HG02870 (cell line): ENCODE data around the gene OR10D3.
A peak's percentile ranks its signal among the peaks of the same experiment; 100 is the strongest.
"Not testable (repeated sequence)": the region's sequence is repeated elsewhere in the genome, so short reads cannot be mapped to it uniquely, and the experiment has no call there.

Source experiments
- ATAC-seq: cut with Tn5 transposase; IDR thresholded peaks from one replicate; pipeline ENCODE4 v1.9.1; 2021; ENCODE audit warnings: mild to moderate bottlenecking, moderate library complexity; ENCODE audit not compliant: unreplicated experiment

OR10D3 gene, protein sequence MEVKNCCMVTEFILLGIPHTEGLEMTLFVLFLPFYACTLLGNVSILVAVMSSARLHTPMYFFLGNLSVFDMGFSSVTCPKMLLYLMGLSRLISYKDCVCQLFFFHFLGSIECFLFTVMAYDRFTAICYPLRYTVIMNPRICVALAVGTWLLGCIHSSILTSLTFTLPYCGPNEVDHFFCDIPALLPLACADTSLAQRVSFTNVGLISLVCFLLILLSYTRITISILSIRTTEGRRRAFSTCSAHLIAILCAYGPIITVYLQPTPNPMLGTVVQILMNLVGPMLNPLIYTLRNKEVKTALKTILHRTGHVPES

DNA sequence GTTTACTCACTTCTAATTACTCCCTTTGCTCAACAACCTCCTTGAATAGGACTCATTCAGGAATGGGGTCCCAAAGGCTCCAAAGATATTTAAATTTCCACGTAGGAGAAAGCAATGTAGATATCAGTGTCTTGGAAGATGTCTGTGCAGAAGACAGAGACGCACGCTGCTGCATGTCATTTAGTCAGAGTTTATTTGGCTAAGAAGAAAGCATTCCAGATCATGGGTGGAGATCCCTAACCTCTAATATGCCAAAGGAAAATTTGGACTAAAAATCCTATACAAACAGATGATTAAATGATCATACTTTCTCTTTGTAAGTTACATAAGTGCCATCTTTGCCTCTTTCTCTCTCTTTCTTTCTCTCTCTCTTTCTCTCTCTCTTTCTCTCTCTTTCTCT lies at the start of gene OR10D3:
OR10D3 (plus strand) TSS at position 278 of the 400 bp plus-strand sequence. CDS start 1,925 bp downstream, outside the sequence.
- ATAC-seq, result no peak

DNA sequence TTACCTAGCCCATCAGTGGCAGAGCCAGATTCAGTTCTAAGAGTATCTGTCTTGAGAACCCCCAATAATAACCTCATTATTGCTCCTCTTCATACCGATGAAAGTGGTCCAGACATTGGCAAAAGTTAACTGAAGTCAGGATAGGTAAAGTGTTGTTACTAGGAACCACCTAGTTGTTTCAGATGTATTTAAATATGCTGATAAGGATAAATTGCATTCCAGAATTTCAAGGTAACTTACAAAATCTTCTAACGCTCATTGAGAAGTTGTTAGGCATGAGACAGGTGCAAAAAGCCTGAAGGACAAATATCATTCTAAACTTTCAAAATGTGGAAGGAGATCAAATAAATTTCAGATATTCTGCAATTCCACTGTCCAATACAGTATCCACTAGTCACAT lies 40.1 kb upstream of the OR10D3 start:
- no peak for ATAC-seq

DNA sequence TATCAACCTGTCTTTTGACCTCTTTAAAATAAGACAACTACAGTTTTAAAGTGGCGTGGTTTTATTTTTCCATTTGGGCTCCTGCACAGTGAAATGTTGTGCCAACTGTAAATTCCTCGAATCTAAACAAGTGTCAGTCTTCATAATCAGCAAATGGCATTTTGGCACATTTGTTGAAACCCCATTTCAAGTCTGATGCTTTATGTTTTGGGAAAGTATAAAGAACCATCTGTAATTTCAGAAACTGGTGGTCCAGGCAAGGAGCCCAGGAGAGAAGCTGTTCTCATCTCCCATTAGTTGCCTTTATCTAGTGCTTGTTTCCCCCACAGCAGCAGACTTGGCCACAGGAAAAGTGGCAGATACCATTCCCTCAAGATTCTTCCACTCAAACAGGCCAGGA lies 35.2 kb upstream of the OR10D3 start:
- ATAC-seq, result no peak

DNA sequence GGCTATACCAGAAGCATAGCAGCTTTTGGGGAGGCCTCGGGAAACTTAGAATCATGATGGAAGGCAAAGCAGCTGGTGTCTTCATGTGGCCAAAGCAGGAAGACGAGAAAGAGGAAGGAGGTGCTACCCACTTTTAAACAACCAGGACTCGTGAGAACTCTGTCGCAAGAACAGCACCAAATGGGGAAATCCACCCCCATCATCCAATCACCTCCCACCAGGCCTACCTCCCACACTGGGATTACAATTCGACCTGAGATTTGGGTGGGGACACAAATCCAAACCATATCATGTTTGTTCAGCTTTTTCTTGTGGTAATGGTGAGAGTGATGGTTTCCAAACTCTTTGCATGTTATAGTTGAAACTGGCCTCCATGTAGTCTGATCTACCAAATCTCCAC lies 32.5 kb upstream of the OR10D3 start:
- no peak for ATAC-seq

DNA sequence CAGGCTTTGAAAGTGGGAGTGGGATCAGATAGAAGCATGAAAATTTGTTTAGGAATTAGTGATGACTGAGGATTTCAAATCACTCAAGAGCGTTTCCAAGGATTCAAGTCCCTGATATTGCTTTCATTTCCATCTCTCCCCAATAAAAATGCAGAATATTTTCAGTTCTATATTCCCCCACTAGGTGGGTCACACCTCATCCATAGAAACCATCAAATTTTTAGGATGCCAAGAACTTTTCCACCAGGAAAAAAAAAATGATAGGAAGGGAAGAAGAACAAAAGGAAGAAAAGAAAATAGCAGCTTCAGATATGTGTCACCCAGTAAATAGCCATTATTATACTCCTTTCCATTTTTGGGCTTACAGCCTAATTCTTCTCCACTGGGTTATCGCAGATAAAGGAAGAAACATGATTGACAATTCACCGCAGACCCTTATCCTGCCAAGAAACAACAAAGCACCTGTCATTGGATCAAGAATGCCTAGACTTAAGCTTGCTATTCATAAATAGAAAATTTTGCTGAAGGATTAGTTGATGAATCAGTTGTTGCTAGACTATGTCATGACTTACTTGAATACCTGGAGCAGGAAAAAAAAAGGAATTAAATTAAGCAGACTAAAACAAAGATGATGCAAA lies 30.3 kb upstream of the OR10D3 start:
- ATAC-seq, result no peak

DNA sequence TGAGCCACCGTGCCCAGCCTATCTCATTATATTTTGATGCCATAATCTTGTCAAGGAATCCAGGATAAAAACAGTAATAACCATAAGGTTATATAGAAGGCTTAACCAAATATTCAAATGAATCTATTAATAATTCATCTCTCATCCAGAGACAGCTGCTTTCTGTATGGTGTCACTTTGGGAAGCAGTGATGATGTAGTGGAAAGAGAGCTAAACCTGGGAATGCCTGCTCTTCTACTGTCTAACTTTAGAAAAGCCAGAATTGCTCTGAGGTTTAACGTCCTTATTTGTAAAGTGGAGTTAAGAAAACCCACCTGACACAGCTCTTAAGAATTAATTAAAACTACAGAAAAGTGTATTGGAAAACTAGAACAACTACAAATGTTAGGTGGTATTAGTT lies 29.3 kb upstream of the OR10D3 start:
- no peak for ATAC-seq

DNA sequence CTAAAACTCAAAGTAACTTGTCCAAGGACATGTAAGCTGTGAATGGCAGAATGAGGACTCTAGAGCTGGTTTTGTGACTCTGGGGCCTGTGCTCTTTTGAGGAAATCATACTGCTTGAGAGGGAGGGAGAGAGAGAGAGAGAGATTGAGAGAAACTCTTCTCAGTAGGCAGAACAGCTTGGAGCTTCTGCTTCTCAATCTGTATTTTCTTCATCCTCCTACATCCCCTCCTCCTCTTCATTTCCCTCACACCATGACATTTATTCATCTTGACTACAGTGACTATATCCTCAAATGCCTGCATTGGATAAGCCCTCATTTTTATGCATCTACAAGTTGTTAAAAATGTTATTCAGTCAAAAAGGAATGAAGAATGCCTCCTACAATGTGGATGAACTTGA lies 23.7 kb upstream of the OR10D3 start:
- no peak for ATAC-seq

DNA sequence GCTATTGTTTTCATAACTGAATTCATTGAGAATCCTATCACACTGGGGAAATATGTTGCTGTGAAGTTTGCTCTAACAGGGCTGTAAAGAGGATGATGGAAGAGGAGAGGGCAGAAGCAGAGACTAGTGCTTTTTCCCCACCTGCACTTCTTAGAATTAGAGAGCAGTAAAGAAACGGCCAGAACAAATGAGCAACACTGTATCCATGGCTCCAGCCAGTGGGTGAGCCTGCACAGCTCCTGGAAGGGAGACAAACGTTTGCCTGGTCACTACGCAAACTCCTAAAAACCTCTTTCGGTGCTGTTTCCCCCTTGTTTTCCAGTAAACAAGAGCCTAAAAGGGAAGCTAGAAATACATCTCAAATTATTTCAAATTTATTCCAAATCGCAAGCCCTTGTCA lies 22.2 kb upstream of the OR10D3 start:
- no peak for ATAC-seq

DNA sequence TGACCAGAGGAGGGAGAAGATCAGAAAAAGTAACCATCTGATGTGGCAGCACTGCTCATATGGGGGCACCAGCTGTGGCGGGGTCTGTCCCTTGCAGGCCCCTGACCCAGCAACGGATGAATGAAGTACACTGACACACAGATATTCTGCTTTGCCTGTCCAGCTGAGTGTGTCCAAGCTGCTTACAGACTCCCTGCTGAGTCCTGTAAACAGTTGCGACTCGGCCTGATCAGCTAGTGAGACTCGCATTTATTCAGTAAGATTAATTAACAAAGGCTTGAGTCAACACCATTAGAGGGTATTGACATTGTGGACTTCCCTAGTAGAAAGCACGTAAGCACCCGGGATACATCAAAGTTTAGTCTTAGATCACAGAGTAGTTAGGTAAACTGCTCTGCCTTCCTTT lies 15.3 kb upstream of the OR10D3 start:
- ATAC-seq, result no peak

DNA sequence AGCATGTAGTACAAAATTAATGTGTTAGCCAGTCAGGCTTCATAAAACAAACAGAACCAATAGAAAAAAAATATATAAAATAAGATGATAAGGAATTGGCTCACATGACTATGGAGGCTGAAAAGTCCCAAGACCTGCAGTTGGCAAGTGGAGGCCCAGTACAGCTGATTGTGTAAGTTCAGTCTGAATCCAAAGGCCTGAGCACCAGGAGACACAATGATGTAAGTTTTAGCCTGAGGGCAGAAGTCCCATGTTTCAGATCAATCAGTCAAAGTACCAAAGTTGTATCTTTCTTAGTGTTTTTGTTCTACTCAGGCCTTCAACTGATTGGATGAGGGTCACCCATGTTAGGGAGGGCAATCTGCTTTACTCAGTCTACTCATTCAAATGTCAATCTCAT lies 14.3 kb upstream of the OR10D3 start:
- no peak for ATAC-seq

DNA sequence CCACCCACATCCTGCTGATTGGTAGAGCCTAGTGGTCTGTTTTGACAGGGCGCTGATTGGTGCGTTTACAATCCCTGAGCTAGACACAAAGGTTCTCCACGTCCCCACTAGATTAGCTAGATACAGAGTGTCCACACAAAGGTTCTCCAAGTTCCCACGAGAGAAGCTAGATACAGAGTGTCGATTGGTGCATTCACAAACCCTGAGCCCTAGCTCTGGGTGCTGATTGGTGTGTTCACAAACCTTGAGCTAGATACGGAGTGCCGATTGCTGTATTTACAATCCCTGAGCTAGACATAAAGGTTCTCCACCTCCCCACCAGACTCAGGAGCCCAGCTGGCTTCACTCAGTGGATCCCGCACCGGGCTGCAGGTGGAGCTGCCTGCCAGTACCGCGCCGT lies 12.8 kb upstream of the OR10D3 start:
- ATAC-seq, result not testable (repeated sequence)

DNA sequence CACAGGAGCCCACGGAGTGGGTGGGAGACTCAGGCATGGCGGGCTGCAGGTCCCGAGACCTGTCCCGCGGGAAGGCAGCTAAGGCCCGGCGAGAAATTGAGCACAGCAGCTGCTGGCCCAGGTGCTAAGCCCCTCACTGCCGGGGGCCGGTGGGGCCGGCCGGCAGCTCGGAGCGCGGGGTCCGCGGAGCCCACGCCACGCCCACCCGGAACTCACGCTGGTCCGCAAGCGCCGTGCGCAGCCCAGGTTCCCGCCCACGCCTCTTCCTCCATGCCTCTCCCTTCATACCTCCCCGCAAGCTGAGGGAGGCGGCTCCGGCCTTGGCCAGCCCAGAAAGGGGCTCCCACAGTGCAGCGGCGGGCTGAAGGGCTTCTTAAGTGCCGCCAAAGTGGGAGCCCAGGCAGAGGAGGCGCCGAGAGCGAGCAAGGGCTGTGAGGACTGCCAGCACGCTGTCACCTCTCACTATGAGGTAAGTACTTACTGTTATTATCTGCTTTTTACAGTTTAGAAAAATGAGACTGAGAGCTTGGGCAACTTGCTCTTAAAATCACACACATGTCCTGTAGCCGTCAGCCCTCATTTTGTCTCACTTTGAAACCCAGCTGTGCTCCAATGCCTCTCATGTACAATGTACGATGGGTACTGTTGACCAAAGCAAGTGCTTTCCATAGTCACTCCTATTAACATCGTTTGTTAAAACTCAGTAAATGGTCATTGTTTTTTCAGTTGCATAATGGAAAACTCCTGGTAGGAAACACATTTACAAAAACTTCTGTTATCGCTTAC lies 12.2 kb upstream of the OR10D3 start:
- no peak for ATAC-seq

DNA sequence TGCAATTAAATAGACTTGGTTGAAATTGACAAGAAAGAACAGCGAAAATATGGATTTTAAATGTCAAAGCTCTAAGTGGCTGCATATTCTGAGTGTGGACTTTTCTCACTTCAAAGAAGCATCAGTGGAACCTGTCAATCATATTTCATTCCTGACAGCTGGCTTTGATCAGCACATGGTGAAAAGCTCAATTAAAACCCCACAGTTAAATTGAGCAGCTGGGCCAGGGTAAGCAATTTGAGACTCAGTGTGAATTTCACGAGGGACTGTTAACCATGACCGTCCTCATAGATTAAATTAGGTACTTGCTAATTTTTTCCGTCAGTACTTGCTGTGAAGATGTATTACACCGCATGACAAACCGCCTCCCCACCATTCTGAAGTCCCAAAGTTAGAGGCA lies 11.0 kb upstream of the OR10D3 start:
- no peak for ATAC-seq

DNA sequence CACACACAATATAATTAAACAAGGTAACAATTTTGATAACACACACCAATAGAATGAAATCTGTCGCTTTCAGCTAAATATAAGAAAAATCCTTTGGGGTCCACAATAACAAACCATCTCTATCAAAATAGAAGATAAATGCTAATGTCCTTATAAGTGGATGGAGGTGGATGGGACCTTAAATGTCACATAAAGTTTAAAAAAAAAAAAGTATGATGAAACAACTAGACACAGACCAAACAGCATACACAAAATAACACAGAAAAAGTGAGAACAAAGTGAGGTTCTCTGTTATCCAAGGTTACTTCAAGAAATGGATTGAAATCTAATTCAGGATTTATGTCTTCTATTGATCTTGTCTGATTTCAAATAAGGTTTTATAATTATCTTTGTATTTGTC lies 10.5 kb upstream of the OR10D3 start:
- ATAC-seq, result no peak

DNA sequence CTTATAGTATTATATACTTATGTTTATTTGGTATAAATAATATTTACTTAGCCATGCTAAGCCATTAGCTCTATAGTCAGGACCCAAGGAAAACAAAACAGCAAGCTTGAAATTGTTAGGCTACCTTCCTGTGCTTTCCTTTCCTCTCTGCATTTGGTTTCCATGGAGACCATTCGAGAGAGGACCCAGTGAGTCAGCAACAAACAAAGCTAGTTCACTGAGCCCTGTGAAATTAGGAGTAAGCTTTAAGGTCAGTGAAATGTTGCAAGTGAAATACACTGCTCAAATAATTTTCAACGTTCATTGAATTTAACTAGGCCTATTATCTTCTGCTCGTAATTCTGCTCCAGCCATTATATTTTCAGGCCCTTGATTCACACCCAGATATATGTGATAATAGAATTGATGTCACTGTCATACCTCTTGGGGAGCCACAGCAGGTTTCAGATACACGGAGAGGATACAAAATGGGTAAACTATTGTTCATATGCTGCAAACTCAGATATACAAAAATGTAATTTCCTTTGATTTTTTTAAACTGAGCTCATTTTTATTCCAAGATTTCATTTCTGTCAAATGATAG lies 9.1 kb upstream of the OR10D3 start:
- ATAC-seq, result no peak

DNA sequence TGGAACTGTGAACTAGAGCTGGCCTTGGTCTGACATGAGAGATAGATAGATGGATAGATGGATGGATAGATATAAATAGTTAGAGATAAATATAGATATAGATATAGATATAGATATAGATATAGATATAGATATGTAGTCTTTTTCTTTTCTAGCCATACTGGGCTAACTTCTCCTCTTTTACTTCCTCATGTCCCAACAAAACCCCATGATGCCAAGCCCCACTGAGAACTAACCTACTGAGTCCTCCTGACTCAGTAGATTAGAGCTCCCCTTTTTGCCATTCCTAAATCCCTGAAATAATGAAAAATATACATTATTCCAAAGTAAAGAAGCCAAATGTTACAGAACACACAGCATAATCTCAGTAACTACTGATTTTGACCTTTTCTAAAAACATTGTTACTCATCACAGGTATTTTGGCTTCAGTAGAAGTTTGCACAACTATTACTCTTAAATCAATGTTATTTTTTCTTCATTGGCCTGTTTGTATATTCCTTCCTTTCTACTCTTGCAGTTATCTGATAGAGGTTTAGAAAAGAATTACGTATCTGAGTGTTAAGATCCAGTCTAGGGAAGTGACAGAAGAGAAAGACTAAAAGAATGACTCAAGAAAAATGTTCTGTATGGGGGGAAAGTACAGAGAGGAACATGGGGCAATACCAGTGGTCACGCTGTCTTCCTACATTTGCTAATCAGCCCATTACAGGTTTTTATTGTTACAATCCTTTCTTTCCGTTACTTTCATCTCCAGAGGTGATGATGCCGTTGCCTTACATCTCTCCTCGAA lies 6.0 kb upstream of the OR10D3 start:
- ATAC-seq, result no peak

DNA sequence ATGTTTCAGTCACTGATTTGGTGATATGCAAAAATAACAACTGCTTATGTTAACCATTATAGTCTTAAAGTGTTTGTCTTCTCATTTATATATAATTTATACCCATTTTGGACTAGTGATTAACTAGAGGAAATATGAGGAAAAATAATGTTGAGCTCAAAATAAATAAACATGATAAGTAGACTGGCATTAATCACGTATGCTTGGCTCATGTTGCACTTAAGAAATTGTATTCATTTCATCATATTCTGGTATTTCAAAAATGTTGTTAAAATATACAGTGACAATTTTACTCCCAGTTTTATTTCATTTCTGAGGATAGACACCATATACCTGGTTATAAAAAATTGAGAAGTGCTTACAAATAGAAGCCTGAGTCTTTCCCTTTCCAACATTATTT lies 3.8 kb upstream of the OR10D3 start:
- ATAC-seq, result no peak

DNA sequence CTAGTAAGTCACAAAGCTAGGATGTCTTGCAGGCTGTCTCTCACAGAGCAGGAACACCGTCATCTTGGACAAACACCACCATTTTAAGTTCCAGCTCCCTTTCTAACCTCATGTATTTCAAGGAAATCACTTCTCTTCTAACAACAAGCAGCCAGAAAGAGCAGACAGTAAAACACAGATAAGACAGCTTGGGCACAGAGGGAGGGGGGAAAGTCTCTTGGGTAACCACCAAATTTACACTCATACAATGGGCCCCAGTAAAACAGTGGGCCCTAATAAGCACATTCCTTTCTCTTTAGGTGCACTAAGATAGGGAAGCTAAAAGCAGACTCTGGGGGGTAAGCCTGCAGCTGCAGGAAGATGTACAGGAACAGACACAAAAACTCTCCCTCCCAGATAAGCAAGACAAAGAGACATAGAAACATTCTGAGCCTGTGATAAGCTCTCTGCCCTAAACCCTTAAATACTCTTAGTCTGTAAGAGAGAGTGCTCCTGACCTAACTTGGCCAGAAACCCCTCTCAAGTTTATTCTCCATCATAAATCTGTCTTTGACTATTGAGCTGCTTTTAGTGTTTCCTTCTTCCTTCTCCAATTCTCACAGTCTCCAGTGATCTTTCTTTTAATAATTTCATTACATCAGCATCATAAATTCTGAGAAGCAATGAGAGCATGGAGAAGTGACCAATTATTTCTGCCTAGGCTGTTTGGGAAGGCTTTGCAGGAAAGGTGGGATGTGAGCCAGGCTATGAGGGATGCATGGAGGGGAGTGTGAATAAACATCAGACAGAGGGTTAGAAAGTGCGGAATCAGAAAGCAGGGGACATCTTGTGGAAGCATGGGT lies 7.4 kb downstream of the OR10D3 start:
- ATAC-seq, result no peak

DNA sequence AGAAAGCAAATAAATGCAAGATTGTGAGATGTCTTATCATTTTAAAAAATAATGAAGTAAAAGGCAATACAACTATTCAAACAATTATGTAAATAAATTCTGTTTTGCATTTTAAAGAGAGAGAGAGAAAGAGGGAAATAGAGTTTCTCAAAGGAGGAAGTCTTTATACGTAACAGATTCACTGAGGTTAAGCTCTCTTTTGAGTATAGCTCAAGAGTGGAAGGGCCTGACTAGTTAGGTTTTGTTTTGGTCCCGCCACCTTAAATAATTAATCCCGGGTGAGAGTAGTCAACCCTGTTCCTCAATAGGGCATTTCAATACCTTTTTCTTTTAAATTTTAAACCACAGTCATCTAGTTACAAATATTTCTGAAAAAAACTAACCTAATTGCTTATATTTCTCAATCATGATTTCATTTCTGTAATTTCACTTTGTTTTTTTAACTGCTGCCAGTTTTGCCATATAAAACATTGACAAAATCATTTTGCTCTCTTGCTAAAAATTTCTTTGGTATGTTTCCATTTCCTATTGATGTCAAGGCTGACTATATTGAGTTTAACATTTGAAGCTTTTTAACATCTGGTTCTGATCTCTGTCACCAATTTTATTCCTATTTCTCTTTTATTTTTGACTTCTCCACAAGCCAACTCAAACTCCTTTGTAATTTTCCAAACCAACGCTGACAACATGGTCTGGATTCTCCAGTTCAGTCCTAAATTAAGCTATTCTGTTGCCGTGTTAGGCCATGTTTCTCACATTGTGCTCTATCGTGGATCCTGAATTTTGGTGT lies 10.3 kb downstream of the OR10D3 start:
- peak; percentile 57 for ATAC-seq
